ENCODE results near the gene GSTM4. TPM values are rescaled to one million over a fixed set of nuclear protein-coding genes. Genes with fewer than 3 reads are reported as not detected.

GSTM4 gene
- total and polyA plus RNA-seq, 9 of the 15 experiments (the other 6 are each of a cell fraction or from before 2014, with no cell fraction given): 18.8 to 53.4 (median 38.8) TPM

DNA sequence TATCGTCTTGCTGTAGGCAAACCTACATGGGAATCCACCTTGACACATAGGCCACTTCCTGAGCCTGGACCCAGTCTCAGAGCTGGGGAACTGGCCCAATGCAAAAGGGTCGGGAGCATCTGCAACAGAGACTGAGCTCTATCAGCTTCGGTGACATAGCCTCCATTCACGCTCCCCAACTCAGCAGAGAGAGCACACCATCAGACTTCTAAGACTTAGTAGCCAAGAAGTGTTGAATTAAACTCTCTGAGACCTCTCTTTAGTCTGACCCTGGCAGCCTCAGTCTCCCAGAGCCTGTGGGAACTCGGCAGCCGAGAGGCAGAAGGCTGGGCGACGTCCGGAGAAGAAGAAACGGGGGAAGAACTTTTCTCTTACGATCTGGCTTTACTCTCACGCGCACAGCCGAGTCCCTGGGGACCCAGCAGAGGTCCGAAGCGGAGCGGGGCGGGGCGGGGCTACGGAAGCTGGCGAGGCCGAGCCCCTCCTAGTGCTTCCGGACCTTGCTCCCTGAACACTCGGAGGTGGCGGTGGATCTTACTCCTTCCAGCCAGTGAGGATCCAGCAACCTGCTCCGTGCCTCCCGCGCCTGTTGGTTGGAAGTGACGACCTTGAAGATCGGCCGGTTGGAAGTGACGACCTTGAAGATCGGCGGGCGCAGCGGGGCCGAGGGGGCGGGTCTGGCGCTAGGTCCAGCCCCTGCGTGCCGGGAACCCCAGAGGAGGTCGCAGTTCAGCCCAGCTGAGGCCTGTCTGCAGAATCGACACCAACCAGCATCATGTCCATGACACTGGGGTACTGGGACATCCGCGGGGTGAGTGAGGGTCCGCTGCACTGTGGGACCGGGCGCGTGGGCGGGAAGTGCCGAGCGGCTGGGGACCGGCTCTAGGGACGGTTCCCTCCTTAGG is at the start of gene GSTM4 (continued):
- no peak for TF ChIP-seq PTBP1 (IDR thresholded peaks at IDR 0.05; ENCODE audit: low read depth, low read length)
- TF ChIP-seq LARP7 (IDR thresholded peaks at IDR 0.05): no peak
- TF ChIP-seq, protein P1, sequence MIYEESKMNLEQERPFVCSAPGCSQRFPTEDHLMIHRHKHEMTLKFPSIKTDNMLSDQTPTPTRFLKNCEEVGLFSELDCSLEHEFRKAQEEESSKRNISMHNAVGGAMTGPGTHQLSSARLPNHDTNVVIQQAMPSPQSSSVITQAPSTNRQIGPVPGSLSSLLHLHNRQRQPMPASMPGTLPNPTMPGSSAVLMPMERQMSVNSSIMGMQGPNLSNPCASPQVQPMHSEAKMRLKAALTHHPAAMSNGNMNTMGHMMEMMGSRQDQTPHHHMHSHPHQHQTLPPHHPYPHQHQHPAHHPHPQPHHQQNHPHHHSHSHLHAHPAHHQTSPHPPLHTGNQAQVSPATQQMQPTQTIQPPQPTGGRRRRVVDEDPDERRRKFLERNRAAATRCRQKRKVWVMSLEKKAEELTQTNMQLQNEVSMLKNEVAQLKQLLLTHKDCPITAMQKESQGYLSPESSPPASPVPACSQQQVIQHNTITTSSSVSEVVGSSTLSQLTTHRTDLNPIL (CRISPR knock-in tag; IDR thresholded peaks at IDR 0.05): no peak
- TF ChIP-seq MECOM (CRISPR knock-in tag; IDR thresholded peaks at IDR 0.05): no peak
- TF ChIP-seq, protein P2, sequence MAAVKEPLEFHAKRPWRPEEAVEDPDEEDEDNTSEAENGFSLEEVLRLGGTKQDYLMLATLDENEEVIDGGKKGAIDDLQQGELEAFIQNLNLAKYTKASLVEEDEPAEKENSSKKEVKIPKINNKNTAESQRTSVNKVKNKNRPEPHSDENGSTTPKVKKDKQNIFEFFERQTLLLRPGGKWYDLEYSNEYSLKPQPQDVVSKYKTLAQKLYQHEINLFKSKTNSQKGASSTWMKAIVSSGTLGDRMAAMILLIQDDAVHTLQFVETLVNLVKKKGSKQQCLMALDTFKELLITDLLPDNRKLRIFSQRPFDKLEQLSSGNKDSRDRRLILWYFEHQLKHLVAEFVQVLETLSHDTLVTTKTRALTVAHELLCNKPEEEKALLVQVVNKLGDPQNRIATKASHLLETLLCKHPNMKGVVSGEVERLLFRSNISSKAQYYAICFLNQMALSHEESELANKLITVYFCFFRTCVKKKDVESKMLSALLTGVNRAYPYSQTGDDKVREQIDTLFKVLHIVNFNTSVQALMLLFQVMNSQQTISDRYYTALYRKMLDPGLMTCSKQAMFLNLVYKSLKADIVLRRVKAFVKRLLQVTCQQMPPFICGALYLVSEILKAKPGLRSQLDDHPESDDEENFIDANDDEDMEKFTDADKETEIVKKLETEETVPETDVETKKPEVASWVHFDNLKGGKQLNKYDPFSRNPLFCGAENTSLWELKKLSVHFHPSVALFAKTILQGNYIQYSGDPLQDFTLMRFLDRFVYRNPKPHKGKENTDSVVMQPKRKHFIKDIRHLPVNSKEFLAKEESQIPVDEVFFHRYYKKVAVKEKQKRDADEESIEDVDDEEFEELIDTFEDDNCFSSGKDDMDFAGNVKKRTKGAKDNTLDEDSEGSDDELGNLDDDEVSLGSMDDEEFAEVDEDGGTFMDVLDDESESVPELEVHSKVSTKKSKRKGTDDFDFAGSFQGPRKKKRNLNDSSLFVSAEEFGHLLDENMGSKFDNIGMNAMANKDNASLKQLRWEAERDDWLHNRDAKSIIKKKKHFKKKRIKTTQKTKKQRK (IDR thresholded peaks at IDR 0.05; ENCODE audit: borderline replicate concordance, low read depth, low read length): no peak
- TF ChIP-seq SMAD1 (IDR thresholded peaks at IDR 0.05; ENCODE audit: low read depth, low read length, partially characterized antibody): no peak
- no peak for TF ChIP-seq SIN3B (IDR thresholded peaks at IDR 0.05; ENCODE audit: low read depth)
- no peak for TF ChIP-seq CREBBP (IDR thresholded peaks at IDR 0.05; ENCODE audit: low read depth, low read length)
- TF ChIP-seq EHMT2 (IDR thresholded peaks at IDR 0.05): no peak
- no peak for TF ChIP-seq BDP1 (IDR thresholded peaks at IDR 0.05; ENCODE audit: insufficient read depth, insufficient read length)
- TF ChIP-seq, protein P3, sequence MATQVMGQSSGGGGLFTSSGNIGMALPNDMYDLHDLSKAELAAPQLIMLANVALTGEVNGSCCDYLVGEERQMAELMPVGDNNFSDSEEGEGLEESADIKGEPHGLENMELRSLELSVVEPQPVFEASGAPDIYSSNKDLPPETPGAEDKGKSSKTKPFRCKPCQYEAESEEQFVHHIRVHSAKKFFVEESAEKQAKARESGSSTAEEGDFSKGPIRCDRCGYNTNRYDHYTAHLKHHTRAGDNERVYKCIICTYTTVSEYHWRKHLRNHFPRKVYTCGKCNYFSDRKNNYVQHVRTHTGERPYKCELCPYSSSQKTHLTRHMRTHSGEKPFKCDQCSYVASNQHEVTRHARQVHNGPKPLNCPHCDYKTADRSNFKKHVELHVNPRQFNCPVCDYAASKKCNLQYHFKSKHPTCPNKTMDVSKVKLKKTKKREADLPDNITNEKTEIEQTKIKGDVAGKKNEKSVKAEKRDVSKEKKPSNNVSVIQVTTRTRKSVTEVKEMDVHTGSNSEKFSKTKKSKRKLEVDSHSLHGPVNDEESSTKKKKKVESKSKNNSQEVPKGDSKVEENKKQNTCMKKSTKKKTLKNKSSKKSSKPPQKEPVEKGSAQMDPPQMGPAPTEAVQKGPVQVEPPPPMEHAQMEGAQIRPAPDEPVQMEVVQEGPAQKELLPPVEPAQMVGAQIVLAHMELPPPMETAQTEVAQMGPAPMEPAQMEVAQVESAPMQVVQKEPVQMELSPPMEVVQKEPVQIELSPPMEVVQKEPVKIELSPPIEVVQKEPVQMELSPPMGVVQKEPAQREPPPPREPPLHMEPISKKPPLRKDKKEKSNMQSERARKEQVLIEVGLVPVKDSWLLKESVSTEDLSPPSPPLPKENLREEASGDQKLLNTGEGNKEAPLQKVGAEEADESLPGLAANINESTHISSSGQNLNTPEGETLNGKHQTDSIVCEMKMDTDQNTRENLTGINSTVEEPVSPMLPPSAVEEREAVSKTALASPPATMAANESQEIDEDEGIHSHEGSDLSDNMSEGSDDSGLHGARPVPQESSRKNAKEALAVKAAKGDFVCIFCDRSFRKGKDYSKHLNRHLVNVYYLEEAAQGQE (IDR thresholded peaks at IDR 0.05; ENCODE audit: borderline replicate concordance): 0 out of 2 replicates have a peak, but pooled peaks have one; percentile 9
- TF ChIP-seq, protein P3 (CRISPR knock-in tag; IDR thresholded peaks at IDR 0.05; ENCODE audit: low read depth): no peak; the same call in none of the 2 replicates
- 0 out of 2 replicates have a peak, but pooled peaks have one; percentile 51 for TF ChIP-seq DPF2 (IDR thresholded peaks at IDR 0.05)
- TF ChIP-seq ADNP (tag; IDR thresholded peaks at IDR 0.05): no peak
- TF ChIP-seq KLF10 (CRISPR knock-in tag; IDR thresholded peaks at IDR 0.05): no peak
- no peak for TF ChIP-seq ZNF445 (CRISPR knock-in tag; IDR thresholded peaks at IDR 0.05; ENCODE audit: low read depth)

All from K562 (cell line).